Middle frontal gyrus (tissue), 1 donor: ENCODE data around the gene IGSF3.
"Not testable (repeated sequence)": the region's sequence is repeated elsewhere in the genome, so short reads cannot be mapped to it uniquely, and the experiment has no call there.

Experiments used
- DNase-seq: peaks from one replicate; pipeline ENCODE4 v3.0.0-alpha.2; 2015; ENCODE audit warnings: low spot score; ENCODE audit errors: extremely low spot score

IGSF3 gene

DNA sequence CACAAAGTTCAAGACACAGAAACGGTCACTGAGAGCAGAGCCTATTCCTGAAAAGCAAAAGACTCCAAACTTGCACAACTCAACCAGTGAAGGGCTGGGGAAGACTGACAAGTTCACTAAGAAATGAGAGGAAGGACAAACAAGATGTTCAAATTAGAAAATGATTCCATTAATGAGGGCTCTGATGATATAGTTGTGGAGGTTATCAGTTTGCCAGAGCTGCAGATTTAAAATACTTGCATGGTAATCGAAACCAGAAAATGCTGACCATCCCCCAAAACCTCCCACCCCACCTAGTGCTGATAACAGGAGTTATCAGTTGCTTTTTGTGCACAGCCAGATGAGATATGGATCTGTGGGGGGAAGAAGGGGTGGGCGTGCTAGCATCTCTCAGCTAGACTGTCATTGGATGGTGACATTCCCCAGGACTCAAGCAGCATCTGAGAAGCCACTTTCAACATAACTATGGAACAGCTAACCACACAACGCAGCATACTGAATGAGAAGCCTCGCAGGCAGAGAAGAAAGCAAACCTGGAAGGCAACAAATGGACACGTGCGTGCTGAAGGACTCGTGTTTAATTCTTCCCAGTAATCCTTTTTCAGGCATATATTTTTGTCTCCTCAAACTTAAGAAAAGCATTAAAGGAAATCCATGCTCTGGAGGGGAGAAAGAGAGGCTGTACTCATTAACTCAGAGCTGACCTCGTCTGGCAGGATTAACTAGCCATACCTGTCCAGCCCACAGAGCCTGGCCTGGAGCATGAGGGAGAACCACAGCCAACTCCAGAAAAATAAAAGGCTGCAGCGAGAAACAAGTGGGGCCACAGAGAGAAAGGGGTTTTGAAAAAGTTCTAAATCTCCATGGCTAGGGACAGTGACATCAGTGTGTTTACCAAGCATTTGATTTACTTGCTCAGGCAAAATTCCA is 35.3 kb downstream of the IGSF3 start:
- DNase-seq: not testable (repeated sequence)

DNA sequence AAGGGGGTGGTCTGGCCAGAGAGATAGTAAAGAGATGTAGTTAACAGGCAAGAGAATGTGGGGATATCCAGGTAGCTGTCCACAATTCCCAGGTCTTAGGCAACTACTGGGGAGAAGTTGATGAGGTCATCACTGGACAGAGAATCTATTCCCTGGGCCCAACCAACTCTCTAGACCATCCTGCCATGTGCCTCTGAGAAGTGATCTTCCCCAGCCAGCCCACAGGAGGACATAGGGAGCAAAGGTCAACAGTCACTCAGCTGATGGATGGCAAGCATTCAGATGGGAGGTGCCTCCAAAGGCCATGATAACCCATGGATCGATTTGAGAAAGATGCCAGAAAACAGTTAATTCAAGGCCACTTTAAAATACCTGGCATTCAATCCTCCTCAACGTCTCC is 36.0 kb downstream of the IGSF3 start:
- not testable (repeated sequence) for DNase-seq

DNA sequence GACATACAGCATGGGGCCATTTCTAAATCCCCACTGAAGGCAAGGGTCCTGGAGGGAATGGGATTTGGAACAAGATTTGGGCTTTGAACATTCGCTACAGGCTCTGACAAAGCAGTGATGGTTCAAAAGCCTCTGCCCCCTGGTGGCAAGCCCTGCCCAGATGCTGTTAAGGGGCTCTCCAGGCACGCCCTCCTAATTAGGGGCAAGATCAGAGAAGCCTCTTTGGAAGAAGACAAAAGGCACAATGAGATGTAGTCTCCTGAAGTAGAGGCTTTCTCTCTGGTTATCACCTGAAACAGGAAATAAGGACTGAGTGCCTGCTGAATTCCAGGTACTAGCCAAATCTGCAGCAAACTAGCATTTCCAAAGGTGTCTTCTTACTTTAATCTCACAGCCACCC is 37.5 kb downstream of the IGSF3 start:
- DNase-seq: not testable (repeated sequence)

DNA sequence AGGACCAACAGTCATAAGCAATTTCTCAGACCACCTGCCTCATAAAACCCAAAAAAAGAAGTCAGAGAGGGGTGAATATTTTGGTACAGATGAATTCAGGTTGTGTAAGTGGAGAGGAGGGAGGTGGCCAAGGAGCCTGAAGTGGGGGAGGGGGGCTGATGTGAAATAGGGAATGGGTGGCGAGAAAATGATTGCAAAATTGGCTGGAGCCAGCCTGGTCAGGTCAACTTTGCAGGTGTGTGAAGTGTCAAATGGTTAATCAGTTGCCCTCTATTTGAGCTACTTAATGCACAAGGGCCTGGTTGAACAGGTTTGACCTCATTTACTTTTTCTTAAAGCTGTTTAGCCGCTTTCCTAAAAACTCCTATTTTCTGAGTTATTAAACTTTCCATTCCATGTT is 38.1 kb downstream of the IGSF3 start:
- not testable (repeated sequence) for DNase-seq

DNA sequence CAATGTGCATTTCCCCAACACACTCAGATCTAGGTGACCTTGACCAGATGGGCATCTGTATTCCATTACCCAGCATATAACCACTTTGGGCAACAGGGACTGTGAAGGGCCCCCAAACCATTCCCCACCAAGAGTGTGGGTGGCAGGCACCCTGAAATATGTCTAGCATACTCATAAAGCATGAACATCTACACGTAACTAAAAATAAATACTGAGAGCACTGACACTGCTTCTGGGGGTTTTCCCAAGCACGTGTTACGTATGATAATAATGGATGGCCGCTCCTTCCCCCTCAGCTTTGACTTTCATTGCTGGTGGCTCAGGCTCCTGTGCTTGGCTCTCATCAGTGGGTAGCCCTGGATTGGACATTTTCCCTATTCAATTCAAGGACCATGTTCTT is 39.1 kb downstream of the IGSF3 start:
- DNase-seq: no peak

DNA sequence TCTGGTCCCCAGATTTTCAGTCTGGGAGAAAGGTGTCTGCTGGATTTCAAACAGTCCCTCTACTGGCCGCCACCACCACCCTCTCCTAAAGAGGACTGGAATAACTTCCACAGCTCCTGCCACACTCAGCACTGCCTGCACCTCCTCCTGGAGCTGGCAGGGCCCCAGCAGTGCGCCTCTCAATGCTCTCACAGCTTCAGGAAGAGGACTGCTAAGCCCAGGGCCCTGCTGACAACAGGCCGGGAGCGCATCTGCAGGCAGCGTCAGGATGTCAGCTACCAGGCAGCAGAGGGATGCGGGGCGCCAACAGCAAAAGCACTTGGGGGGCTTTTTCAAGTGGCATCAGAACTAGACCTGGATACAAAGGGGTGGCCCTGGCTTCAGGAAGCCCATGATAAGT is 40.2 kb downstream of the IGSF3 start:
- DNase-seq: not testable (repeated sequence)

DNA sequence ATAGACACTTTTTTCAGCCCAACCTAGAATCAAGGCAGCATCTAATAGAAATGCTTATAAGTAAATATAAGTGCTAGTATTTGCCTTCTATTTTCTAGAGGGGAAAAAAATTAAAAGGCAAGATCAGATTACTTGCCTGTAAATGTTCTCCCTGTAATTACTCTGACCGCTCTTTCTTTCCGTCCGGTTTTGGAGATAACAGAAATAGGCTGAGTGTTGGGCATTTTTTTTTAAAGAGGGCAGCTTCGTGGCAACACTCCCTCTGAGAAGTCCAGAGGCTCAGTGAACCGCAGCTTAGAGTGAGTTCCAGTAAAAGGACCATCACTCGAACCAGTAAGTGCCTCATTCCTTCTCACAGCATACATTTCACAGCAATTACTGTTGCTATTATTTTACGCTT is 40.6 kb downstream of the IGSF3 start:
- DNase-seq: not testable (repeated sequence)

DNA sequence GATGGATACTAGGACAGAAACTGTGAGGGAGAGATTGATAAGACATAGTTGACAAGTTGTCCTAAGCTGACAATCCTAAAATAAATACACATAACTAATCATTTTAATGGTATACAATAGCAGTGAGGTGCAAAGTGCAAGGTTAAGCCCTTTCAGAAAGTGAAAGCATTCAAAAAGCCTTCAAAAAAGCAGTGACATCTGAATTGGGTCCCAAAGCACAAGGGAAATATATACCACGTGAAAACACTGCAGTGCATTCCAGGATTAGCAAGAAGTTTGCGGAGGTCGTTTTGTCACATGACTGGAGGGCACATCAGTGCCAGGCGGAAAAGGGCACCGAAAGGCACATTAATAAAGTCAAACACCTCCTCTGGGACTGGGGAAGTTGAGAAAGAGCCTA is 42.4 kb downstream of the IGSF3 start:
- not testable (repeated sequence) for DNase-seq

DNA sequence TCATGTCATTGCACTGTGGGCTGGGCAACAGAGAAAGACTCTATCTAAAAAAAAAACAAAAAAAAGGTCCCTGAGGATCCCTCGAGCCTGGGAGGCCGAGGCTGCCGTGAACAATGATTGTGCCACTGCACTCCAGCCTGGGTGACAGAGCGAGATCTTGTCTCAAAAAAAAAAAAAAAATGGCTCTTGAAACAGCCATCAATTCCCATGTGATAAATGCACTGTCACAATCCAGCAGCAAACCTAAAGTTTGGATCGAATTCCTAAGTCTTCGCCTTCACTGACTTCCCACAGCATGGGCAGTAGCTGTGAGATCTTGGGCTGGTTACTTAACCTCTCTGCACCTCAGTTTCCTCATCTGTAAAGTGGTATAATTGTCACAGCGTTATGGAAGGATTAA is 43.5 kb downstream of the IGSF3 start:
- no peak for DNase-seq

DNA sequence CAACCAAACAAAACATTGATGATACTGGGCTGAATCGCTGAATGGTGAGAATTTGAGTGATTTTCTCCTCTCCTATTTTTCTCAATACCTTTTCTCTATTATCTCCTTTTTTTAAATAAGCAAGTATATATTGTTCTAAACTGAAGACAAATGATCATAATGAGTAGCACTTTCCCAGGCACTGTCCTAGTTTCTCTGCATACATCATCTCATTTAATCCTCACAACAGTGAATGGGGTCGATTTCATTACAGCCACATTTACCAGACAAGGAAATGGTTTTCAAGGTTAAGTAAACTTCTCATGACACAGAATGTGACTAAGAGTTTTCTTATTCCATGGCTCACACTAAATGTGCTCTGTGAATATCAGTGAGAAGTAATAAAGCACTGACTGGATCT is 45.0 kb downstream of the IGSF3 start:
- DNase-seq: not testable (repeated sequence)

DNA sequence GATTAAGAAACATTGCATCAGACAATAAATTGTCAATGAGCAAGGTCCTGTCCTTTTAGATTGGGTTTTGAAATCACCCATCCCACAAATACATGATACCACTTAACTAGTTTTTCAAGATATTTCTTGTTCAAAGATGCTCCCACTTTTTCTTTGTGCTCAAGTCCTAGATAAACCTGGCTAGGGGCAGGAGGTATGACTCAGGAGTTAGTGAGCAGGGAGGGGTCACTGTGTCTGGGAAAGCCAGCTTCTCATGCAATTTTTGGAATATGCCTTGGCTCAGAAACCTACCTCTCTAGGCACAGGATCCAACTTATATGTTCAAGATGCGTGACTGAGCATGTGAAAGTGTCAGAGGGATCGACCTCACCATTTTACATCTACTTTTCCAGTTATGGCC is 45.8 kb downstream of the IGSF3 start:
- DNase-seq: not testable (repeated sequence)

DNA sequence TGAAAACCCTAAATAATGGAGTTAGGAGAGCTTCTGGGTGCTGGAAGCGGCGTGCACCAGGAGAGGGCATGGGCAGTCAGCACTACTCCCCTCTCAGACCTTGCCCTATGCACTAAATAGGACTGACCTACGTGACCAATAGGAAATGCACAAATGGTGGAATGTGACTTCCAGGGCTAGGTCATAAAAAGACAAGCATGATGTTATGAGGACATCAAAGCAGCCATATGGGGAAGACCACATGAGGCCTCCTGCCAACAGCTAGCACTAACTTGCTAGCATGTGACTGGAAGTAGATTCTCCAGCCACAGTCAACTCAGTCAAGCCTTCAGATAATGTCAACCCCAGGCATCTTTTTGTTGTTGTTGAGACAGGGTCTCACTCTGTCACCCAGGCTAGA is 47.1 kb downstream of the IGSF3 start:
- DNase-seq: not testable (repeated sequence)

DNA sequence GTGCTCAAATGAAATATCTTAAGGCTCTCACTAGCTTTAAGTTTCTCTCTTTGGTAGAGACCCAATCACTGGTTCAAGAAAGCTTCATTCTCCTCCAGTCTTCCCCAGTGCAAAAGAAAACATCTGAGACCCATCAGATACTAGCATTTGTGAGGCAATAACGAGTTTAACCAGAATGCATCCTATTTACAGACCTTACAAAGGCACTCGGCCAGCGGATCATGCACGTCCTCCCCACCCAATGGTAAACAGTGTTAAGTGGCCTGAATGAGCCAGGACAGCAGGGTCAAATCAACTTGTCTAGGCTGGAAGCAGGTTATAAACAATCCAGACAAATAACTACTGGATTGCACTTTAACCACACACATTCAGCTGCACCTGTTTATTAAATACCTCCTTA is 48.4 kb downstream of the IGSF3 start:
- DNase-seq: not testable (repeated sequence)

DNA sequence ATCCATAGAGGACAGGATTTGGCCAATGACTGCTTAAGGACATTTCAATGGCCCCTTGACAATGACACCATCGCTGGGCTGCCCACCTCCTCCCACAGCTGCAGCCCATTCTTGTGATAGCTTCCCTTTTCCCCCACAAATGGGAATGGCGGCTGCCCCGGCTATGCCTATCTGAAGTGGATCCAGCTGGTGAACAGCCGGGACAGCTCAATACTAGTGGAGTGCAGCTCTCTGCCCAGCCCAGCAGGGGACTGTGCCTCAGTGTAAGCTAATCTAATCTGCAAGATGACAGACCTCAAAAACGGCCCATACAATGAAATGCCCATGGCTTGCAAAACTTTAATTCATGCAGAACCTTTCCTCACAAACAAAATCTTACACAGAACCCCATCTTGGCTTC is 49.7 kb downstream of the IGSF3 start:
- not testable (repeated sequence) for DNase-seq

DNA sequence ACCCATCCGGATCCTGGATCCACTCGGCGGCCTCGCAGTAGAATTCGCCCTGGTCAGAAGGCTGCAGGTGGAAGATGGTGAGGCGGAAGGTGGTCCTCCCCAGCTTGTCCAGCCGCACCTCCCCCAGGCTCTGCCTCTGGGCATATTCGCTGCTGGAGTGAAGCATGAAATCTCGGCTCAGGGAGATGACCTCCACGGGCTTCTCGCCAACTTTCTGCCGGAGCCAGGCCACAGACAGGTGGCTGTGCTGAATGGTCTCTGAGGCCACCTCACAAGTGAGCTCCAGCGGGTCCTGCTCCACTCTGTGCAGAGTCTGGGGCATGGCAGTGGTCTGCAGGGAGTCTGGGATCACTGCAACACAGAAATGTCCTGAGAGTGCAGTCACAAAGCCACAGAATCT is 53.7 kb downstream of the IGSF3 start:
- not testable (repeated sequence) for DNase-seq

DNA sequence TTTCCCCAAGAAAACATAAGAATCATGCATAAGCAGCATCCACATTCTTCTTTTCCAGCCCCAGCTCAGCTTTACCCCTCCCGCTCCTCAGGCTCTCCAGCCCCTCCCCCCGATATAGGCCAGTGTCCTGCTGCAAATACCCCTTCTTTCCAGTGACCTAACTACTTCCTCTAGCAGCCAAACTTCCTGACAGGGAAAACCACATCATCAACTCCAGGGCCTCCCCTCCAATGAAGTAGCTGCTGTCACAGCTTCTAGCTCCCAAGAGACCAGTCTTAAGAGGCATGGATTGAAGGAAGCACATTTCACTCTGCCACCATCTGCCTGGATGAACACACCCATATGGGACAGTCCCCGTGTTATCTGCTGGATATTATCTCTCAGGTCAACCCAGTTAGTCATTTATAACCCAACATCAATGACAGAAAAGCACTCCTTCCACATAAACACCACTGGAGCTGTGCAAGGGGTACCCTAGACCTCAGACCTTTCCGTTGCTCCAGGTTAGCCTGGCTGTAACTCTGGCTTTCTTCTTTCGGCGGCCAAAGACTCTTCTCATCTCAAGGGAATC is 57.6 kb downstream of the IGSF3 start:
- DNase-seq: not testable (repeated sequence)

DNA sequence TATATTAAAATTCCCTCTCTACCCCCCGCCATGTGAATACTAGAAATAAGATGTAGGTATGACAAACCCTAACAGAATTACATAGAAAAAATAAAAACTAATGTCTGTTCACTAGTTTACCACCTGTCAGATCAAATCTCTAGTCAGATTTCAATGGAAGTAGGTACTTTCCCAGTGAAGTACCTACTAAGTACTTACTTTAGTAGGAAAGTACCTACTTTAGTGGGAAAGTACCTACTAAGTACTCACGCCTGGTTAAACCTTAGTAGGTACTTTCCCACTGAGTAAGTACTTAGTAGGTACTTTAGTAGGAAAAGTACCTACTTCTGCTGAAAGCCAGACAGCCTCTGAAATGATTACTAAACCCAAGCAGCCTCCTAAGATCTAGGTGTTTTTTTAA is 58.7 kb downstream of the IGSF3 start:
- DNase-seq: not testable (repeated sequence)

DNA sequence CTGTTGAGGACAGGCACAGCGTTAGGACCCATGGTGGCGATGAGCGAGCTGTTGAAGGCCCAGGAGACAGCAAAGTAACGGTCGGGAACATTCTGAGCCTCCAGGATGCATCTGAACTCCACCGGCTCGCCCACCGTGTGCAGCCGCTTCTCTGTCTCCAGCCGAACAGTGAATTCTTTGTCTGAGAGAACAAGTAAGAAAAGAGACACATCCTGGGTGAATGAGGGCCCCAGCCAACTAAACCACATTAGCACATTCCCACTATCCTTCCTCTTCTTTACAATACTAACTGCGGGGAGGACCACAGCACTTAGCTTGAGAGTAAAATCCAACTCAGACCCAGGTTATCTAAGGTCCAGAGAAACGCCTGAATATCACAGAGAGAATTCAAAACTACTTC is 59.4 kb downstream of the IGSF3 start:
- not testable (repeated sequence) for DNase-seq

DNA sequence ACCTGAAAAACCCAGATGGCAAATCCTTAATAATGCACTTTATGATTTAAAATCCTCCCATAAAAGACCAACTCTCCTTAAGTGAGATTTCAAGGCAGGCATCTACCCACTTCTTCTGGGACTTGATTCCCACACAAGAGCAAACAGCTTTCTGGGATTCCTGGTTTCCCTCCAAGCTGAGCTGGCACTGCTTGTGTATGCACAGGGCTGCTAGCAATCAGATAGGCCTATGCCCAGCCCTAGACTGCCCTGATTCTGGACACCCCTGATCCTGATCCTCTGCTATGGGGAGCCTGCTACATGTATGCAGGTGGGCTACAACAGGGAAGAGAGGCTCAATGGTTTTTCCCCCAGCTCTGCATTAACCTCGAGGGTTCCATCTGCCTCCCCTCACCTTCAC is 60.1 kb downstream of the IGSF3 start:
- not testable (repeated sequence) for DNase-seq

DNA sequence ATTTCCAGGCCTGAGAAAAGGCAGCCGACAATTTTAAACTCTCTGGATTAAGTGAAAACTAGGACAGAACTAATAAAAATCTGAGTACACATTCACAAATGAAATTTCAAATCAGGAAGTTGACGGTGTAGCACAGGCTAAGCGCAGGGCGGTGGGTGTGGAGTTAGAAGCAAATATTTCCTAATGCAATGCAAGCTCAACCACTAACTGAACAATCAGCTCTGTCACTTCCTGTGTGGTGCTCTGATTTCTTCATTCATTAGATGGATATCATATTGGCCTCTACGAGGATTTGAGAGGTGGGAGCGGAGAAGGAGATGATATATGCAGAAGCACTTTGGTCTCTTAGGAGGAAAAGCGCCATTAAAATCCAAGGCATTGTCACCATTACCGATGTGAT is 61.5 kb downstream of the IGSF3 start:
- not testable (repeated sequence) for DNase-seq

DNA sequence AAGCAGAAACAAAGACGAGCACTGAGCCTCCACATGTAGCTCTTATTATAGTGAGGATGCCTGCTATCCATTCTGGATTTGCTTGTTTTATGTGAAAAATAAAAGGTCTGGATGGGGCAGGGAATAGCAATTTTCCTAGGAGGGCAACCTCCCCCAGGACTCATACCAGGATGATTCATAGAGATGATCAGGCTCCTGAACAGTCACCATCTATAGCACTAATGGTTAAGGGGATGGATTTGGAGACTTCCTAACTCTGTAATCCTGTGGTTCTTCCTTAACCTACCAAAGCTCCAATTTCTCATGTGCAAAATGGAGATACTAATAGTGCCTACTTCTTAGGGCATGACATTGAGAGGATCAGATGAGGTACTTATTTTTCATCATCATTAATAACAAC is 62.2 kb downstream of the IGSF3 start:
- no peak for DNase-seq

DNA sequence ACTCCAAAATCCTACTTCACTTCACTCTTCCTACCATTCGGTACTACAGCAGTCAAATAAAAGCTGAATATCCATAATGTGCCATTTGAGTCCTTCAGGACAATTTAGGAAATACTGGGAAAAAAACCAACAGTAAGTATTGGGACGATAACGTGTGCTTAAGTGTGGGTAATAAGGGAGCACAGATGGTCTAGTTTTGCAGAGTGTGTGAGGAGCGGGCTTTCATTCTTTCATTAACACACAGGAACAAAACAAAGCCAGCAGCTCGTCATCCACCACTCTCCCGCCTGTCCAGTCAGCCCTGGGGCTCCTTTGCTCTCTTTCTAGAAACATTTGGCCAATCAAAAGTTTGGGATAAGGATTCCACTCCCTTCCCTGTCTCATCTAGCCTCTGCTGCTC is 63.1 kb downstream of the IGSF3 start:
- DNase-seq: not testable (repeated sequence)

DNA sequence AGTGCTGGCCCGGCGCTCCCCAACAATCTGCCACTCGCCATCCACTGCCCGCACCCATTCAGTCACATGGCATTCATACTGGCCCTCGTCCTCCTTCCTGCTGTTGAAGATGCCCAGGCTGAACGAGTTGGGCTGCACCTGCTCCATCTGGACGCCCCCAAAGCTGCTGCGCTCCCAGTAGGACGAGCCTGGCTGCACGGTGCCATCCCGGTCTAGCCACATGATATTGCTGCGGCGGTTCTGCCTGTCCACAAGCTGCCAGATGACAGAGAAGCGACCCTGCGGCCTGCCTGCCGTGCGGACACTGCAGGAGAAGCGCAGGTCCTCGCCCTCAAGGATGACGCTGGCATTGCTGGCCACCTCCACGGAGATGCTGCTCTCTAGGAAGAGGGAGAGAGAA is 63.9 kb downstream of the IGSF3 start:
- not testable (repeated sequence) for DNase-seq
